ENCODE measurements around the gene MACROD2. TPM values are rescaled to one million over a fixed set of nuclear protein-coding genes. Genes with fewer than 3 reads are reported as not detected.

Gene MACROD2
- total RNA-seq, 1 donor from 2014 or later, result 6.7 TPM

DNA sequence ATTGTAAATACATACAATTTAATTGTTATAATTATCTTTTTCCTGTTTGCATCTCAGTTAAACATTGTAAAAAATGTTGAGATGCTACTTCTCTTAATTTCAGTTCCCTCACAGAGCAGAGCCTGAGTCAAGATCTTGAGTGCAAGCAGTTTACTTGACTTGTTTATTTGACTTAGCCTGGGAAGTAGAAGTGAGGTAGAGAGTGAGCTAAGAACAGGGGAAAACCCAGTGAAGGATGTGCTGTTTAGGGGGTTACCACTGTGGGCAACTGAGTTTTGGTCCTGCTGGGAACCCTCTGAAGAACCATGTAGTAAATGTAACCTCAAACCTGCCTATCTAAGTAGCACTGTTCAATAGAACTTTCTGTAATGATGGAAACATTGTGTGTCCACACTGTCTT lies 837.3 kb downstream of the MACROD2 start:
- Mint-ChIP-seq H3K27ac (no peak overlapping the region), H3K9me3 (no peaks in the 10 kb centered on the region), H3K4me3 (no peak overlapping the region), H3K27me3 (peaks cover 6% of the 10 kb centered on the region), H3K36me3 (no peaks in the 10 kb centered on the region), H3K4me1 (ENCODE audit: unreplicated experiment) (peaks cover 4% of the 10 kb centered on the region)
- DNase-seq (ENCODE audit: extremely low spot score, unreplicated experiment), result no peak
- TF ChIP-seq, protein P1, sequence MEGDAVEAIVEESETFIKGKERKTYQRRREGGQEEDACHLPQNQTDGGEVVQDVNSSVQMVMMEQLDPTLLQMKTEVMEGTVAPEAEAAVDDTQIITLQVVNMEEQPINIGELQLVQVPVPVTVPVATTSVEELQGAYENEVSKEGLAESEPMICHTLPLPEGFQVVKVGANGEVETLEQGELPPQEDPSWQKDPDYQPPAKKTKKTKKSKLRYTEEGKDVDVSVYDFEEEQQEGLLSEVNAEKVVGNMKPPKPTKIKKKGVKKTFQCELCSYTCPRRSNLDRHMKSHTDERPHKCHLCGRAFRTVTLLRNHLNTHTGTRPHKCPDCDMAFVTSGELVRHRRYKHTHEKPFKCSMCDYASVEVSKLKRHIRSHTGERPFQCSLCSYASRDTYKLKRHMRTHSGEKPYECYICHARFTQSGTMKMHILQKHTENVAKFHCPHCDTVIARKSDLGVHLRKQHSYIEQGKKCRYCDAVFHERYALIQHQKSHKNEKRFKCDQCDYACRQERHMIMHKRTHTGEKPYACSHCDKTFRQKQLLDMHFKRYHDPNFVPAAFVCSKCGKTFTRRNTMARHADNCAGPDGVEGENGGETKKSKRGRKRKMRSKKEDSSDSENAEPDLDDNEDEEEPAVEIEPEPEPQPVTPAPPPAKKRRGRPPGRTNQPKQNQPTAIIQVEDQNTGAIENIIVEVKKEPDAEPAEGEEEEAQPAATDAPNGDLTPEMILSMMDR (conservative IDR thresholded peaks at IDR 0.05), result no peak

DNA sequence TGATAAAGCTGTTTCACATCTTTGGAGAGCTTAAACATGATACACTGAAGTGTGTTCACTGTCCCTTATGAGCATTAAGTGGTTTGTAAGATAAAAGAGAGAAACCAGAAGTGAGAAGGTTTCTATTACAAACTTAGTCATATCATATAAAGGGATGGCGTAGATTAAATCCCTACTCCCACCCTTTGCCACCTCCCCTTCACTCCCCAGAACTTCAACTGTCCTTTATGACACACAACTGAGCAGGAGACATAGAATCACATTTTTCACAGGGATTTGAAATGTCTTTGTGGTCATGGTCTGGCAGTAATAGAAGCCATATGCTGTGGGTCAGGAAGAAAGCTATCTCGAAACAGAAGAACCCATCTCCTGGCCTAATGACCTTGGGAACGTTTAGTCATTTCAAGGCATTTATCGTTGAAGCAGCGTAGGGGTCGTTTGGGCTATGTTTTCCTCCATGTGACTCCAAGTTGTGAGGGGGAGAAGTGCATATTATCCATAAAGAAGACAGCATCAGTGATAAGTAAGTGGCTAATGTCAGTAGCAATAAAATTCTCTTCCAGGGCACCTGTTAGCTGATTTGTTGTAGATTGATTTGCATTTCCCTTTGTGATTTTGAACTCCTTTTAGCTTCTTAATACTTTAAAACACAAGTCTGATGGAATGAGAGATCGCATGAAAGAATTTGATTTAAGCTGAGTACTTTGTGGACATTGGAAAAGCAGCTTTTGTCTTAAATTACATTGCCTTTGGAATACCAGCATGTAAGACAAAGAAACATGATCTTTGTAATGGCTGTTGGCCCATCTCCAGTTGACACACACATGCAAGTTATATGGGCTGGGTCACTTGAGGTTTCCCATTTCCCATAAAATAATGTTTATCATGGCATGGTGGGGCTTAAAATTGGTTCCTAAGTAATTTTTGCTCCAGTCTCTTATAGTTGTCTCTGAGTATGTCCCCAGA lies 843.6 kb downstream of the MACROD2 start:
- no peak for DNase-seq (ENCODE audit: extremely low spot score, unreplicated experiment)
- no peaks in the 10 kb centered on the region for H3K27me3 Mint-ChIP-seq
- H3K27ac Mint-ChIP-seq, result peak overlapping the region; percentile 1
- no peaks in the 10 kb centered on the region for H3K9me3 Mint-ChIP-seq
- TF ChIP-seq, protein P1 (conservative IDR thresholded peaks at IDR 0.05), result no peak
- peaks cover 9% of the 10 kb centered on the region for H3K4me1 Mint-ChIP-seq (ENCODE audit: unreplicated experiment)
- no peaks in the 10 kb centered on the region for H3K36me3 Mint-ChIP-seq
- peak overlapping the region; percentile 1 for H3K4me3 Mint-ChIP-seq

DNA sequence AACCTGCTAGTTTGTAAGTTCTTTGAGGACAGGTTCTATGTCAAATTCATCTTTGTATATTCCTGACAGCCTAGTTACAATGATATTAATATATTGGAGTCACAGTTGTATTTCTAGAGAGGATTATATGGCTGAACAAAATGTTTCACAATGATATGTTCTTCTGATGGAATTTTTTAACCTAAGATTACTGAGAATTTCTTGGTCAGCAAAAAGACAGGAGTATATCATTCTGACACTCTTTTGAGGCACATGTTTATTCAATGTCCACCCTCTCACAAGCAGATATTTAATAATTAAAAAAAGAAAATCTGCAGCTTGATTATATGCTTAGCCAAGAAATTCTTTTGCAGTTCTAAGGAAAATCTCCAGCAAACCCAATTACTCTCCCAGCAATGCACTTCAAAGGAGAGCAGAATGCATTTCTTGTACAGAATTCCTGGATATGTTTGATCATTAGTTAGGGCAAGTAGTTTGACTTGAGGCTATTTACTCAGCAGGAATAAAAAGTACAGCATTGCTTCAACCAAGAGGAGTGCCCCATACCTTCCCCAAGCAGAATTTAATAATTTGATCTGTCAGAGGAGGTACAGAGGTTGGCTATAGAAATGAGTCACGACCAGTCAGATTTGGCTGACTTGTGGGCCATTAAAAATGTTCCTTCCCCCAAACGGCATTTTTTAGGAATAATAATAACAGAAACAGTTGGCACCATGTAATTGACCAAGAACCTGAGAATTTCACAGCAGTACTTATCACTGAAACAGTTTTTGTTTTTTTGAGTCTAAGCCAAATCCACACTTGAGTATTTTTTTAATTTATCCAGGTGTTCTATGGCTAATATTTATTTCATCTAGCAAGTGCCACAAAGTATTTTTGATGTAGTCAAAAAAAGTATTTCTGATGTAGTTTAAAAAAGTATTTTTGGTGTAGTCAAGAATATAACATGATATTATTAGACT lies 850.2 kb downstream of the MACROD2 start:
- Mint-ChIP-seq H3K27me3 (no peaks in the 10 kb centered on the region), H3K9me3 (peaks cover 7% of the 10 kb centered on the region), H3K4me1 (ENCODE audit: unreplicated experiment) (peaks cover 20% of the 10 kb centered on the region), H3K27ac (peak overlapping the region; percentile 25), H3K4me3 (no peak overlapping the region), H3K36me3 (peaks cover 7% of the 10 kb centered on the region)
- DNase-seq (ENCODE audit: extremely low spot score, unreplicated experiment), result no peak
- TF ChIP-seq, protein P1 (conservative IDR thresholded peaks at IDR 0.05), result no peak

DNA sequence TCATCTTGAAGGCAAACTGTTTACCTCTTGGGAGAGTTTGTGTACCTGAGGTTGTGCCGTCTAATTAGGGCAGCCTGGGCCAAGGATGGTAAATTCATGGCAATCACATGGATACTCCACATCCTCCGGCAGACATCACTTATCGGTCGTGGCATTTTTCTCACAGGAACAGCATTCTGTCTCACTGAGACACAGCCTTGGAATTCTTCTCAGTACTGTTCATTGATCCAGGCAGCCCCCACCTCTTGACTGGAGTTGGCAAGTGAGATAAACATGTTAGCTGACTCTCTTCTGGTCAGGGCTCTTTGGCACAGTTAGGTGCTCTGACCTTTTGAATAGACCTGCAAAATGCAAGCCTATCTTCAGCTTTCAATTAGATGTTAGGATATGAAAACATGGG lies 853.5 kb downstream of the MACROD2 start:
- no peak overlapping the region for H3K27ac Mint-ChIP-seq
- TF ChIP-seq, protein P1 (conservative IDR thresholded peaks at IDR 0.05), result no peak
- peaks cover 20% of the 10 kb centered on the region for H3K4me1 Mint-ChIP-seq (ENCODE audit: unreplicated experiment)
- H3K27me3 Mint-ChIP-seq, result no peaks in the 10 kb centered on the region
- DNase-seq (ENCODE audit: extremely low spot score, unreplicated experiment), result no peak
- H3K4me3 Mint-ChIP-seq, result no peak overlapping the region
- H3K36me3 Mint-ChIP-seq, result peaks cover 7% of the 10 kb centered on the region
- peaks cover 7% of the 10 kb centered on the region for H3K9me3 Mint-ChIP-seq

DNA sequence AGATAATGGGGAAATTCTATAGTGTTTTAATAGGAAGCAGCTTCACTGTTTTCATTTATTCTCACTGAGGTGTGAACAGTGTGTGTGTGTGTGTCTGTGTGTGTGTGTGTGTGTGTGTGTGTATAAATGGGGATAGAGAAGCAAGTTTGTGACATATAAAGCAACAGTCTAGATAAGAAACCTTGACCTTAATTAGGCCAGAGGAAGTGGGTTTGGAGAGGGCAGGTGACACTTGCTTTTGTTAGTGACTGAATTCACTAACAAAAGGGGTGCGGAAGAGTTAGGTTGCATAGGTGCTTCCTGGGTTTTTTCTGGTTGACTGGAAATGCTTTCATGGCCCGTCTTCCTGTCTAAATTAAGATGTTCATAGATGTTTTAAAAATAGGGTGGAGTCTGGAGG lies 857.8 kb downstream of the MACROD2 start:
- no peaks in the 10 kb centered on the region for H3K27me3 Mint-ChIP-seq
- no peak for DNase-seq (ENCODE audit: extremely low spot score, unreplicated experiment)
- H3K4me3 Mint-ChIP-seq, result no peak overlapping the region
- H3K9me3 Mint-ChIP-seq, result no peaks in the 10 kb centered on the region
- peaks cover 4% of the 10 kb centered on the region for H3K36me3 Mint-ChIP-seq
- TF ChIP-seq, protein P1 (conservative IDR thresholded peaks at IDR 0.05), result no peak
- no peak overlapping the region for H3K27ac Mint-ChIP-seq
- H3K4me1 Mint-ChIP-seq (ENCODE audit: unreplicated experiment), result peaks cover 3% of the 10 kb centered on the region
